ENCODE results near the gene ZNF354B. TPM values are rescaled to one million over a fixed set of nuclear protein-coding genes. Genes with fewer than 3 reads are reported as not detected.

Gene ZNF354B
- total RNA-seq (10 to 100 TPM; 31.3 to 32.4 TPM), polyA plus RNA-seq (1 to 10 TPM; 3.1 to 5.1 TPM)

GRCh38 chr5:178859625-178860521 is at the start of gene ZNF354B:
ZNF354B (plus strand) TSS chr5:178859953; CDS start chr5:178861048, 1,095 bp downstream.
- intact Hi-C loops (cut with micrococcal nuclease), result loop anchor here (1.0 to 2.0 kb wide), 5 partner anchors 35 to 233 kb away; partner anchors contain the start of genes CLK4, ZFP2, ZNF354A and ZNF354C
- POLR2A ChIA-PET (ENCODE audit: partially characterized antibody), result interaction anchor here (0.9 to 2.0 kb wide), 7 partner anchors 36 to 763 kb away, joined by 3 to 32 read pairs (median 11); partner anchors contain the start of genes CLK4, HNRNPH1, ZFP2 and ZNF354A
- no peaks in the 10 kb centered on the region for H3K27me3 Mint-ChIP-seq

DNA sequence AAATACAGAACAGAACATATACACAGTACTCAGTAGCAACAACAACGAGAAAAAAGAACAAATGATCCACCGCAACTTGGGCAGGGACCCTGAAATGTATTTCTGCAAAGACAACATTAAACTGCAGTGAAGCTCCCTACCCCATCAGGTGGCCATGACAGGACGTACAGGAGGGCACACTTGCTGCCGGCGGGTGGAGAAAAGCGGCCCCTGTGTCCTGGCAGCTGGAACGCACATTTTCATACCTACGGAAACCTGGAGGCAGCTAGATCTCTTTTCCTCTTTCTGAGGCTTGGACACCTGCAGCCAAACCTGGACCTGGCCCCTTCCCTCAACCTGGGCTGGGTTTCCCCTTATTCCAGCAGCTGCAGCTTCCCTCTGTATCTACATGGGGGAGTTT is 42.2 kb upstream of the ZNF354B start:
- no peaks in the 10 kb centered on the region for H3K36me3 ChIP-seq (ENCODE audit: insufficient read depth, low read length)
- no peak for DNase-seq
- Mint-ChIP-seq H3K4me3 (no peak overlapping the region), H3K9me3 (peaks cover 0 to 5% (median 0%) of the 10 kb centered on the region in 8 donors), H3K27ac (no peak overlapping the region), H3K36me3 (no peaks in the 10 kb centered on the region), H3K27me3 (peaks cover 3 to 5% of the 10 kb centered on the region in 2 donors), H3K4me1 (no peaks in the 10 kb centered on the region)
- no peak overlapping the region for H3K4me3 ChIP-seq (ENCODE audit: low read length in 2 of 2)
- no peaks in the 10 kb centered on the region for H3K9me3 ChIP-seq (ENCODE audit: control insufficient read depth in 1 of 2, low read length in 2 of 2)
- H3K27ac ChIP-seq (ENCODE audit: low read depth, low read length), result no peak overlapping the region
- ChIA-PET CTCF (ENCODE audit: partially characterized antibody) (no interaction called here), POLR2A (ENCODE audit: partially characterized antibody) (no interaction called here)
- H3K27me3 ChIP-seq (ENCODE audit: insufficient read depth, low read length), result no peaks in the 10 kb centered on the region
- intact Hi-C loops (cut with micrococcal nuclease), result no loop called here
- no peaks in the 10 kb centered on the region for H3K4me1 ChIP-seq (ENCODE audit: insufficient read depth, low read length)

More at GRCh38 chr5:178859625-178860521, at the start of gene ZNF354B:
- H3K27ac Mint-ChIP-seq, result peak within 1 kb of the TSS; percentile 85 to 95 (median 92)
- peak within 1 kb of the TSS; percentile 89 to 97 (median 94) for H3K4me3 Mint-ChIP-seq
- H3K36me3 Mint-ChIP-seq, result peaks cover 18 to 22% of the 10 kb centered on the region in 2 donors
- no peaks in the 10 kb centered on the region for H3K9me3 Mint-ChIP-seq
- DNase-seq, result peak; percentile 82 to 90 (median 85)
- Histone ChIP-seq H3K4me3 (ENCODE audit: low read length in 2 of 2) (peak within 1 kb of the TSS; percentile 48 to 66), H3K4me1 (ENCODE audit: insufficient read depth, low read length) (peaks cover 22% of the 10 kb centered on the region), H3K36me3 (ENCODE audit: insufficient read depth, low read length) (no peaks in the 10 kb centered on the region), H3K27ac (ENCODE audit: low read depth, low read length) (peak within 1 kb of the TSS; percentile 40), H3K27me3 (ENCODE audit: insufficient read depth, low read length) (no peaks in the 10 kb centered on the region), H3K9me3 (ENCODE audit: control insufficient read depth in 1 of 2, low read length in 2 of 2) (no peaks in the 10 kb centered on the region)
- H3K4me1 Mint-ChIP-seq, result peaks cover 18 to 33% (median 25%) of the 10 kb centered on the region in 4 donors
- CTCF ChIA-PET (ENCODE audit: partially characterized antibody), result interaction anchor here (1.0 to 2.0 kb wide), 3 partner anchors 39 to 200 kb away, joined by 3 to 29 read pairs (median 13); partner anchors contain the start of genes ZNF354A and ZNF354C

GRCh38 chr5:178818094-178818493 is 41.7 kb upstream of the ZNF354B start:
- H3K27ac ChIP-seq (ENCODE audit: low read depth, low read length), result no peak overlapping the region
- H3K27me3 Mint-ChIP-seq, result peaks cover under 1 to 5% of the 10 kb centered on the region in 2 donors
- no peaks in the 10 kb centered on the region for H3K4me1 ChIP-seq (ENCODE audit: insufficient read depth, low read length)
- DNase-seq, result no peak
- CTCF ChIA-PET (ENCODE audit: partially characterized antibody), result no interaction called here
- no peaks in the 10 kb centered on the region for H3K36me3 Mint-ChIP-seq
- no peaks in the 10 kb centered on the region for H3K4me1 Mint-ChIP-seq
- POLR2A ChIA-PET (ENCODE audit: partially characterized antibody), result no interaction called here
- no peaks in the 10 kb centered on the region for H3K9me3 ChIP-seq (ENCODE audit: control insufficient read depth in 1 of 2, low read length in 2 of 2)
- intact Hi-C loops (cut with micrococcal nuclease), result no loop called here
- H3K27ac Mint-ChIP-seq, result no peak overlapping the region
- H3K4me3 Mint-ChIP-seq, result no peak overlapping the region
- no peak overlapping the region for H3K4me3 ChIP-seq (ENCODE audit: low read length in 2 of 2)
- no peaks in the 10 kb centered on the region for H3K27me3 ChIP-seq (ENCODE audit: insufficient read depth, low read length)
- H3K36me3 ChIP-seq (ENCODE audit: insufficient read depth, low read length), result no peaks in the 10 kb centered on the region
- peaks cover 0 to 4% (median 0%) of the 10 kb centered on the region in 8 donors for H3K9me3 Mint-ChIP-seq

GRCh38 chr5:178820001-178820400 is 39.8 kb upstream of the ZNF354B start:
- CTCF ChIA-PET (ENCODE audit: partially characterized antibody), result no interaction called here
- H3K9me3 Mint-ChIP-seq, result peaks cover 0 to 4% (median 0%) of the 10 kb centered on the region in 8 donors
- no peaks in the 10 kb centered on the region for H3K36me3 ChIP-seq (ENCODE audit: insufficient read depth, low read length)
- H3K27me3 ChIP-seq (ENCODE audit: insufficient read depth, low read length), result no peaks in the 10 kb centered on the region
- H3K4me1 Mint-ChIP-seq, result no peaks in the 10 kb centered on the region
- H3K27me3 Mint-ChIP-seq, result peaks cover 1 to 5% of the 10 kb centered on the region in 2 donors
- no peak for DNase-seq
- H3K27ac Mint-ChIP-seq, result no peak overlapping the region
- H3K9me3 ChIP-seq (ENCODE audit: control insufficient read depth in 1 of 2, low read length in 2 of 2), result no peaks in the 10 kb centered on the region
- H3K4me3 ChIP-seq (ENCODE audit: low read length in 2 of 2), result no peak overlapping the region
- no peak overlapping the region for H3K4me3 Mint-ChIP-seq
- H3K27ac ChIP-seq (ENCODE audit: low read depth, low read length), result no peak overlapping the region
- H3K4me1 ChIP-seq (ENCODE audit: insufficient read depth, low read length), result no peaks in the 10 kb centered on the region
- POLR2A ChIA-PET (ENCODE audit: partially characterized antibody), result no interaction called here
- no peaks in the 10 kb centered on the region for H3K36me3 Mint-ChIP-seq
- intact Hi-C loops (cut with micrococcal nuclease), result no loop called here

DNA sequence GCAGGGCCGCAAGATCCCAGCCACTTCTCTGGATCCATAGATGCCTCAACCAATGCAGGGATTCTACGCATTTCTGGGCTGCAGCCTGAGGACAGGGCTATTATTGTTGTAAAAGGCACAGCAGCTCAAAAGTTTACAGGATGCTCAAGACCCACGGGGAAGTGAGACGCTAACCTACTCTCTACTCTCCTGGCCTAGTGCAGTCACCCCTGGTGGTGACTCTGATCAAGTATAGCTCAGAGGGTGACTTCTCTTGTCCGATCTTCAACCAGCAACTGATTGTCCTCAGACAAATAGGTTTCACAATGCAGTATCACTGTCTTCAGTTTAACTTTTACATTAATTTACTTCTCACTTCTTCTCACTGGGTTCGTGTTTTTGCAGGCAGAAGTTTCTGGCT is 34.3 kb upstream of the ZNF354B start:
- H3K4me3 ChIP-seq (ENCODE audit: low read length in 2 of 2), result no peak overlapping the region
- H3K4me1 ChIP-seq (ENCODE audit: insufficient read depth, low read length), result no peaks in the 10 kb centered on the region
- no peak overlapping the region for H3K27ac ChIP-seq (ENCODE audit: low read depth, low read length)
- POLR2A ChIA-PET (ENCODE audit: partially characterized antibody), result no interaction called here
- no peaks in the 10 kb centered on the region for H3K36me3 Mint-ChIP-seq
- H3K27me3 ChIP-seq (ENCODE audit: insufficient read depth, low read length), result no peaks in the 10 kb centered on the region
- H3K9me3 Mint-ChIP-seq, result peaks cover 0 to 4% (median 0%) of the 10 kb centered on the region in 8 donors
- DNase-seq, result no peak
- intact Hi-C loops (cut with micrococcal nuclease), result no loop called here
- no peaks in the 10 kb centered on the region for H3K9me3 ChIP-seq (ENCODE audit: control insufficient read depth in 1 of 2, low read length in 2 of 2)
- H3K4me3 Mint-ChIP-seq, result no peak overlapping the region
- no peaks in the 10 kb centered on the region for H3K4me1 Mint-ChIP-seq
- no peaks in the 10 kb centered on the region for H3K36me3 ChIP-seq (ENCODE audit: insufficient read depth, low read length)
- peaks cover 1 to 5% of the 10 kb centered on the region in 2 donors for H3K27me3 Mint-ChIP-seq
- CTCF ChIA-PET (ENCODE audit: partially characterized antibody), result no interaction called here
- H3K27ac Mint-ChIP-seq, result no peak overlapping the region

DNA sequence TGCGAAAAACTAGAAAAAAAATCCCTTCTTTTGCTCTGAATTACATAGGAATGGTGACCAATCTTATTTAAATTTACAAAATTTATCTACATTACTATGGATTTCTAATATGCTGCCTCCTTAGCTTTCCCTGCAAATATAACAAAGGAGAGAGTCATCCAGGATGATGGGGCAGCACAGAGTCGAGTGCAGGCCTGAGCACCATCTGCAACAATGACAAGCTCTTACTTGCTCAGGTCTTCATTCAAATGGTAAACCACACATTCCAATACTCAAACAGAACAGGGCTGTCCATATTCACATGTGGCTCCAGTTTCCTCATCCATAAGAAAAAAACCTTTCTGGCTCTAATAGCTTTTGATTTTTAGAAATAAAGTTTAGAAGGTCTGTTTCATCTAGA is 33.5 kb upstream of the ZNF354B start:
- H3K4me3 Mint-ChIP-seq, result no peak overlapping the region
- DNase-seq, result no peak
- ChIA-PET POLR2A (ENCODE audit: partially characterized antibody) (no interaction called here), CTCF (ENCODE audit: partially characterized antibody) (no interaction called here)
- H3K36me3 Mint-ChIP-seq, result no peaks in the 10 kb centered on the region
- no peak overlapping the region for H3K27ac Mint-ChIP-seq
- Histone ChIP-seq H3K4me1 (ENCODE audit: insufficient read depth, low read length) (no peaks in the 10 kb centered on the region), H3K4me3 (ENCODE audit: low read length in 2 of 2) (no peak overlapping the region), H3K27ac (ENCODE audit: low read depth, low read length) (no peak overlapping the region), H3K27me3 (ENCODE audit: insufficient read depth, low read length) (no peaks in the 10 kb centered on the region), H3K9me3 (ENCODE audit: control insufficient read depth in 1 of 2, low read length in 2 of 2) (no peaks in the 10 kb centered on the region), H3K36me3 (ENCODE audit: insufficient read depth, low read length) (no peaks in the 10 kb centered on the region)
- H3K4me1 Mint-ChIP-seq, result no peaks in the 10 kb centered on the region
- peaks cover 1 to 2% of the 10 kb centered on the region in 2 donors for H3K27me3 Mint-ChIP-seq
- intact Hi-C loops (cut with micrococcal nuclease), result no loop called here
- peaks cover 0 to 4% (median 0%) of the 10 kb centered on the region in 8 donors for H3K9me3 Mint-ChIP-seq

GRCh38 chr5:178827636-178828035 is 32.1 kb upstream of the ZNF354B start:
- H3K27me3 Mint-ChIP-seq, result peaks cover 1 to 3% of the 10 kb centered on the region in 2 donors
- CTCF ChIA-PET (ENCODE audit: partially characterized antibody), result no interaction called here
- H3K9me3 Mint-ChIP-seq, result no peaks in the 10 kb centered on the region
- Histone ChIP-seq H3K4me3 (ENCODE audit: low read length in 2 of 2) (no peak overlapping the region), H3K27ac (ENCODE audit: low read depth, low read length) (no peak overlapping the region), H3K9me3 (ENCODE audit: control insufficient read depth in 1 of 2, low read length in 2 of 2) (no peaks in the 10 kb centered on the region), H3K36me3 (ENCODE audit: insufficient read depth, low read length) (no peaks in the 10 kb centered on the region), H3K4me1 (ENCODE audit: insufficient read depth, low read length) (no peaks in the 10 kb centered on the region), H3K27me3 (ENCODE audit: insufficient read depth, low read length) (no peaks in the 10 kb centered on the region)
- no peak overlapping the region for H3K4me3 Mint-ChIP-seq
- DNase-seq, result no peak
- H3K4me1 Mint-ChIP-seq, result peaks cover 0 to 4% (median 0%) of the 10 kb centered on the region in 4 donors
- no peak overlapping the region for H3K27ac Mint-ChIP-seq
- H3K36me3 Mint-ChIP-seq, result no peaks in the 10 kb centered on the region
- POLR2A ChIA-PET (ENCODE audit: partially characterized antibody), result no interaction called here
- intact Hi-C loops (cut with micrococcal nuclease), result no loop called here

All from CD4-positive, alpha-beta memory T cell (primary cell).